Measurements from ENCODE around the gene ALKBH3. TPM values are rescaled to one million over a fixed set of nuclear protein-coding genes. Genes with fewer than 3 reads are reported as not detected.

ALKBH3 gene
- total and polyA plus RNA-seq, 2 experiments from 2014 or later = 10.7 to 10.8 TPM

GRCh38 chr11:43957571-43957970, 76.9 kb downstream of the ALKBH3 start:
- peak; percentile 26 for DNase-seq (ENCODE audit: low spot score)
- no peak overlapping the region; the same call in 1 of the 2 replicates for H3K4me2 ChIP-seq
- no peaks in the 10 kb centered on the region for H3K79me2 ChIP-seq (replicated peaks; ENCODE audit: insufficient read depth)
- no peak overlapping the region for H2AFZ ChIP-seq
- Mint-ChIP-seq H3K4me3 (no peak overlapping the region), H3K9me3 (peaks cover 12% of the 10 kb centered on the region), H3K36me3 (ENCODE audit: low read depth) (peaks cover 4% of the 10 kb centered on the region; the same call in 1 of the 3 replicates), H3K4me1 (peaks cover 55% of the 10 kb centered on the region), H3K27me3 (ENCODE audit: insufficient read depth, low read depth, poor library complexity) (peaks cover 8% of the 10 kb centered on the region), H3K27ac (no peak overlapping the region)
- ATAC-seq = no peak
- no peaks in the 10 kb centered on the region for H3K36me3 ChIP-seq (ENCODE audit: insufficient read depth)
- H3K27me3 ChIP-seq (ENCODE audit: insufficient read depth) = no peaks in the 10 kb centered on the region
- H3F3A ChIP-seq (replicated peaks; ENCODE audit: low read depth) = no peaks in the 10 kb centered on the region
- peaks cover 23% of the 10 kb centered on the region for H3K9me2 ChIP-seq (ENCODE audit: insufficient read depth)
- H3K4me3 ChIP-seq = no peak overlapping the region
- peaks cover 40% of the 10 kb centered on the region for H3K4me1 ChIP-seq (ENCODE audit: insufficient read depth)
- no peak overlapping the region for H3K27ac ChIP-seq (ENCODE audit: low read depth)
- no peaks in the 10 kb centered on the region for H4K20me1 ChIP-seq (replicated peaks; ENCODE audit: insufficient read depth)
- no peak for TF ChIP-seq ZNF331 (CRISPR knock-in tag; IDR thresholded peaks at IDR 0.05; ENCODE audit: low read depth)
- TF ChIP-seq CREB1 (CRISPR knock-in tag; IDR thresholded peaks at IDR 0.05; ENCODE audit: low read depth) = no peak
- no peak for TF ChIP-seq POLR2AphosphoS5 (IDR thresholded peaks at IDR 0.05; ENCODE audit: low read depth)
- TF ChIP-seq CTCF (conservative IDR thresholded peaks at IDR 0.05; ENCODE audit: low read depth in 2 of 2) = no peak
- no peak for TF ChIP-seq ZNF462 (CRISPR knock-in tag; IDR thresholded peaks at IDR 0.05)
- no peak for TF ChIP-seq REST (IDR thresholded peaks at IDR 0.05; ENCODE audit: unreplicated experiment)
- TF ChIP-seq STAT1 (IDR thresholded peaks at IDR 0.05; ENCODE audit: unreplicated experiment) = no peak
- TF ChIP-seq NANOG (IDR thresholded peaks at IDR 0.05; ENCODE audit: borderline replicate concordance) = no peak
- no peak for TF ChIP-seq EZH2 (IDR thresholded peaks at IDR 0.05; ENCODE audit: low read depth, unreplicated experiment)
- TF ChIP-seq EZH2phosphoT487 (IDR thresholded peaks at IDR 0.05; ENCODE audit: unreplicated experiment) = no peak
- TF ChIP-seq ETS1 (IDR thresholded peaks at IDR 0.05) = no peak
- no peak for TF ChIP-seq ZNF114 (CRISPR knock-in tag; IDR thresholded peaks at IDR 0.05)
- no peak for TF ChIP-seq JUNB (IDR thresholded peaks at IDR 0.05; ENCODE audit: unreplicated experiment)
